Adrenal gland (tissue), 12 donors: Measurements from ENCODE around the gene CNTNAP2. TPM values are rescaled to one million over a fixed set of nuclear protein-coding genes. Genes with fewer than 3 reads are reported as not detected.
"Not testable (repeated sequence)": the region's sequence is repeated elsewhere in the genome, so short reads cannot be mapped to it uniquely, and the experiment has no call there.

Experiments
- DNase-seq, 7 donors: peaks; one replicate each; pipeline ENCODE4 v3.0.0-alpha.2; 2019 to 2020
- H3K27ac ChIP-seq, 5 donors: fragments of 200-600 bp; sonication (generic) in 4 of 5; 1 replicate in 3 of 5; 2 replicates in 2 of 5; pipeline versions ENCODE4 v1.5.1 to v1.8.0; 2016 to 2020; ENCODE audit warnings: mild to moderate bottlenecking in 1 of 5
- H3K27me3 ChIP-seq: fragments of 200-600 bp; 2 replicates; pipeline ENCODE4 v1.8.0; 2021
- H3K36me3 ChIP-seq, 2 donors: fragments of 200-600 bp; replicated peaks in 1 of 2; 1 replicate in 1 of 2; 2 replicates in 1 of 2; pipeline versions ENCODE4 v1.5.1 to v1.8.0; 2018 to 2022
- H3K4me1 ChIP-seq, 2 donors: fragments of 200-600 bp; replicated peaks in 1 of 2; 1 replicate in 1 of 2; 2 replicates in 1 of 2; pipeline versions ENCODE4 v1.5.1 to v1.8.0; 2018 to 2021
- H3K4me3 ChIP-seq, 4 donors: fragments of 200-600 bp; sonication (generic) in 3 of 4; one replicate each; pipeline ENCODE4 v1.5.1; 2016 to 2018
- H3K9me3 ChIP-seq, 3 donors: fragments of 200-600 bp; sonication (generic) in 1 of 3; replicated peaks in 1 of 3; 1 replicate in 2 of 3; 2 replicates in 1 of 3; pipeline versions ENCODE4 v1.5.1 to v1.8.0; 2016 to 2021
- CTCF ChIP-seq, 6 experiments: fragments of 450-650 bp in 4 of 6; fragments of 200-600 bp in 2 of 6; sonication (generic) in 1 of 6; IDR thresholded peaks; 1 replicate in 5 of 6; 2 replicates in 1 of 6; pipeline versions ENCODE4 v1.5.1 to v1.8.0; 2016 to 2021; ENCODE audit warnings: antibody characterized with exemption in 6 of 6, mild to moderate bottlenecking in 2 of 6, moderate library complexity in 1 of 6
- POLR2A ChIP-seq, 2 donors: fragments of 450-650 bp; IDR thresholded peaks; one replicate each; pipeline ENCODE4 v1.6.1; 2017; ENCODE audit warnings: antibody characterized with exemption in 2 of 2, mild to moderate bottlenecking in 2 of 2, moderate library complexity in 1 of 2
- WGBS, 4 donors: extraction: QIAGEN DNeasy Blood & Tissue Kit in 2 of 4; methylation state at CpG; one replicate each; pipeline versions ENCODE4 v1.1.5 to v1.1.7; 2013 to 2017; 5-methylcytosine and 5-hydroxymethylcytosine counted together
- intact Hi-C, 2 donors: fragments of 100-400 bp; cut with DNase I; formaldehyde crosslinking; loops; one replicate each; pipeline versions ENCODE4 v1.14.1 to v1.15.0; 2022 to 2023
- polyA plus RNA-seq, 3 donors: library from polyadenylated mRNA; stranded (reverse); fragments of 200-250 nt in 2 of 3; fragments of 350-450 nt in 1 of 3; fragmentation: Illumina TruSeq in 1 of 3; extraction: RNeasy Lipid Tissue Mini Kit (QIAGEN cat#74804) in 1 of 3; gene quantifications; one replicate each; pipeline ENCODE4 v1.2.3, GENCODE V29; 2013 to 2014
- total RNA-seq, 9 donors: library from RNA; depleted of rRNA in 4 of 9; stranded (reverse); fragments of >200 nt in 4 of 9; fragments of 120-200 nt in 1 of 9; fragmentation: NEBNext Ultra II Directional in 1 of 9; extraction: Animal tissue kit (Norgen Biotek cat#: 25700) in 1 of 9; gene quantifications; one replicate each; pipeline versions ENCODE4 v1.1.0 to v1.2.4, GENCODE V29; 2013 to 2023
- donor health status: healthy with polysubstance abuse.
- donor health status: Bipolar disorder and iron deficiency.
- donor health status: DM: yes; HTN: yes; CAD: no.
- donor health status: DM: no; HTN: no; CAD: no.
- donor health status: DM: no; HTN: no; CAD: no.
- donor health status: DM: yes; HTN: yes; CAD: no.

Gene CNTNAP2
- total and polyA plus RNA-seq, 12 donors, result 0.14 to 6.3 (median 1.8) TPM; not detected in 2

- H3K4me1 ChIP-seq, result no peaks in the 10 kb centered on the region
- no peak for TF ChIP-seq CTCF (IDR thresholded peaks at IDR 0.05)
- TF ChIP-seq POLR2A (IDR thresholded peaks at IDR 0.05), result no peak
- no peaks in the 10 kb centered on the region for H3K27me3 ChIP-seq
- intact Hi-C loops, result no loop called here
- no peaks in the 10 kb centered on the region for H3K9me3 ChIP-seq
- WGBS, 4 donors, result 30 to 48% (median 37%) methylated on average over 1 of the region's 1 CpG
- DNase-seq, result no peak
- H3K4me3 ChIP-seq, result no peak overlapping the region
- H3K27ac ChIP-seq, result no peak overlapping the region
- no peaks in the 10 kb centered on the region for H3K36me3 ChIP-seq
These were observed 2173.0 kb downstream of the CNTNAP2 start for GRCh38 chr7:148289630-148290029.

GRCh38 chr7:148290538-148290937 lies 2173.9 kb downstream of the CNTNAP2 start:
- no peaks in the 10 kb centered on the region for H3K36me3 ChIP-seq
- DNase-seq, result no peak
- intact Hi-C loops, result no loop called here
- no peak overlapping the region for H3K27ac ChIP-seq
- no peak for TF ChIP-seq CTCF (IDR thresholded peaks at IDR 0.05)
- TF ChIP-seq POLR2A (IDR thresholded peaks at IDR 0.05), result no peak
- H3K9me3 ChIP-seq, result no peaks in the 10 kb centered on the region
- no peaks in the 10 kb centered on the region for H3K4me1 ChIP-seq
- WGBS, 4 donors, result 36 to 50% (median 44%) methylated on average over 3 of the region's 3 CpGs
- no peak overlapping the region for H3K4me3 ChIP-seq
- H3K27me3 ChIP-seq, result no peaks in the 10 kb centered on the region

- Histone ChIP-seq H3K27me3 (no peaks in the 10 kb centered on the region), H3K4me3 (no peak overlapping the region), H3K36me3 (no peaks in the 10 kb centered on the region), H3K27ac (no peak overlapping the region), H3K9me3 (no peaks in the 10 kb centered on the region), H3K4me1 (no peaks in the 10 kb centered on the region)
- TF ChIP-seq CTCF (IDR thresholded peaks at IDR 0.05), result no peak
- TF ChIP-seq POLR2A (IDR thresholded peaks at IDR 0.05), result no peak
- intact Hi-C loops, result no loop called here
- no peak for DNase-seq
- WGBS, 4 donors, result 95 to 98% (median 97%) methylated on average over 1 of the region's 1 CpG
These were observed 2175.2 kb downstream of the CNTNAP2 start for GRCh38 chr7:148291799-148292198.

- H3K27me3 ChIP-seq, result no peaks in the 10 kb centered on the region
- TF ChIP-seq POLR2A (IDR thresholded peaks at IDR 0.05), result no peak
- no peak for TF ChIP-seq CTCF (IDR thresholded peaks at IDR 0.05)
- no peaks in the 10 kb centered on the region for H3K4me1 ChIP-seq
- no peaks in the 10 kb centered on the region for H3K36me3 ChIP-seq
- DNase-seq, result no peak
- H3K4me3 ChIP-seq, result no peak overlapping the region
- no peaks in the 10 kb centered on the region for H3K9me3 ChIP-seq
- WGBS, 4 donors, result 84 to 91% (median 88%) methylated on average over 2 of the region's 2 CpGs
- no peak overlapping the region for H3K27ac ChIP-seq
- intact Hi-C loops, result no loop called here
These were observed 2180.5 kb downstream of the CNTNAP2 start for GRCh38 chr7:148296994-148297644.

- H3K27me3 ChIP-seq, H3K36me3 ChIP-seq, H3K4me3 ChIP-seq, H3K27ac ChIP-seq, intact Hi-C loops, DNase-seq, H3K9me3 ChIP-seq, H3K4me1 ChIP-seq: not testable (repeated sequence)
- 82 to 96% (median 94%) methylated on average over 7 of the region's 7 CpGs for WGBS, 4 donors
These were observed 2182.2 kb downstream of the CNTNAP2 start for GRCh38 chr7:148298768-148299167.
